GM19468 (cell line): Measurements from ENCODE around the gene SIVA1.
"Not testable (repeated sequence)": the region's sequence is repeated elsewhere in the genome, so short reads cannot be mapped to it uniquely, and the experiment has no call there.

ENCODE experiments used
- ATAC-seq: cut with Tn5 transposase; IDR thresholded peaks from one replicate; pipeline ENCODE4 v1.9.1; 2021; ENCODE audit warnings: mild to moderate bottlenecking, moderate library complexity, moderate number of reproducible peaks; ENCODE audit not compliant: unreplicated experiment; ENCODE audit errors: extremely low read depth

The SIVA1 gene

GRCh38 chr14:104718871-104719270 lies 34.1 kb upstream of the SIVA1 start:
- ATAC-seq: no peak

GRCh38 chr14:104719343-104719742 lies 33.6 kb upstream of the SIVA1 start:
- no peak for ATAC-seq

- ATAC-seq: no peak
These were observed 31.2 kb upstream of the SIVA1 start for GRCh38 chr14:104721505-104722431.

- no peak for ATAC-seq
These were observed 29.9 kb upstream of the SIVA1 start for GRCh38 chr14:104722938-104723650.

- ATAC-seq: no peak
These were observed 29.1 kb upstream of the SIVA1 start, which contains the start of gene ADSS1 for GRCh38 chr14:104723651-104724406. Gene ADSS1, plus strand, starts transcription at chr14:104724229. Its CDS starts 42 bp downstream, at chr14:104724271.

- ATAC-seq: no peak
These were observed 28.5 kb upstream of the SIVA1 start for GRCh38 chr14:104724407-104724980.

GRCh38 chr14:104724981-104725771 lies 27.8 kb upstream of the SIVA1 start:
- no peak for ATAC-seq

GRCh38 chr14:104725772-104726548 lies 27.0 kb upstream of the SIVA1 start:
- no peak for ATAC-seq

GRCh38 chr14:104726600-104727451 lies 26.1 kb upstream of the SIVA1 start:
- ATAC-seq: no peak

- ATAC-seq: no peak
These were observed 24.3 kb upstream of the SIVA1 start for GRCh38 chr14:104728631-104729030.

GRCh38 chr14:104729176-104729834 lies 23.6 kb upstream of the SIVA1 start:
- not testable (repeated sequence) for ATAC-seq

- no peak for ATAC-seq
These were observed 23.1 kb upstream of the SIVA1 start for GRCh38 chr14:104729835-104730181.

- no peak for ATAC-seq
These were observed 22.5 kb upstream of the SIVA1 start for GRCh38 chr14:104730487-104730886.

GRCh38 chr14:104731320-104732294 lies 21.3 kb upstream of the SIVA1 start:
- no peak for ATAC-seq

- ATAC-seq: no peak
These were observed 20.6 kb upstream of the SIVA1 start for GRCh38 chr14:104732355-104732804.
